Activated T-helper 2 cell treated with anti-CD3 and anti-CD28 coated beads, Interferon-gamma antibody, Interleukin-2, Interleukin-4, amounts not matched to agents 10 μg/mL and 5 μg/mL and 100 μg/mL, durations not matched to agents 14 hours and 24 hours and 36 hours (primary cell): ENCODE measurements around the gene PGM2. TPM values are rescaled to one million over a fixed set of nuclear protein-coding genes. Genes with fewer than 3 reads are reported as not detected.
"Not testable (repeated sequence)": the region's sequence is repeated elsewhere in the genome, so short reads cannot be mapped to it uniquely, and the experiment has no call there.

Experiments
- DNase-seq: peaks from one replicate; pipeline ENCODE4 v3.0.0; 2021; ENCODE audit warnings: low spot score
- H3K27ac Mint-ChIP-seq: one replicate; pipeline ENCODE4 v1.8.0; 2021; ENCODE audit warnings: mixed read lengths
- H3K27me3 Mint-ChIP-seq: one replicate; pipeline ENCODE4 v1.8.0; 2021; ENCODE audit warnings: low read depth, mixed read lengths
- H3K36me3 Mint-ChIP-seq: one replicate; pipeline ENCODE4 v1.8.0; 2021; ENCODE audit warnings: low read depth, mixed read lengths
- H3K4me1 Mint-ChIP-seq: one replicate; pipeline ENCODE4 v1.8.0; 2021; ENCODE audit warnings: low read depth, mixed read lengths
- H3K4me3 Mint-ChIP-seq: one replicate; pipeline ENCODE4 v1.8.0; 2021; ENCODE audit warnings: low read depth, mild to moderate bottlenecking, moderate library complexity, mixed read lengths
- H3K9me3 Mint-ChIP-seq: one replicate; pipeline ENCODE4 v1.8.0; 2021; ENCODE audit warnings: mixed read lengths
- intact Hi-C: fragments of 100-400 bp; cut with micrococcal nuclease; formaldehyde crosslinking; loops from one replicate; pipeline ENCODE4 v1.15.1; 2023
- total RNA-seq: library from RNA; stranded (reverse); gene quantifications from 2 replicates; pipeline ENCODE4 v1.2.3, GENCODE V29; 2022

The PGM2 gene
- 49.3 and 52.5 TPM in 2 replicates for total RNA-seq

- peaks cover 43% of the 10 kb centered on the region for H3K4me1 Mint-ChIP-seq
- peak within 1 kb of the TSS; percentile 87 for H3K27ac Mint-ChIP-seq
- no peaks in the 10 kb centered on the region for H3K9me3 Mint-ChIP-seq
- H3K4me3 Mint-ChIP-seq: peak within 1 kb of the TSS; percentile 91
- peaks cover 33% of the 10 kb centered on the region for H3K36me3 Mint-ChIP-seq
- intact Hi-C loops: loop anchor here (1.0 to 5.0 kb wide), 4 partner anchors 66 to 306 kb away; partner anchors contain the start of gene RELL1
- peaks cover 5% of the 10 kb centered on the region for H3K27me3 Mint-ChIP-seq
- peak; percentile 88 for DNase-seq
These were observed at the start of gene PGM2 for GRCh38 chr4:37826295-37827029. Gene PGM2 (plus strand): TSS chr4:37826686. CDS start chr4:37826733, 47 bp downstream.

GRCh38 chr4:37779896-37780295 is 46.6 kb upstream of the PGM2 start:
- H3K9me3 Mint-ChIP-seq: peaks cover 17% of the 10 kb centered on the region
- intact Hi-C loops: loop anchor here (5.0 kb wide), 2 partner anchors 178 to 328 kb away; a partner anchor contains a TSS
- peaks cover 10% of the 10 kb centered on the region for H3K4me1 Mint-ChIP-seq
- no peaks in the 10 kb centered on the region for H3K36me3 Mint-ChIP-seq
- no peak for DNase-seq
- no peaks in the 10 kb centered on the region for H3K27me3 Mint-ChIP-seq
- no peak overlapping the region for H3K27ac Mint-ChIP-seq
- H3K4me3 Mint-ChIP-seq: no peak overlapping the region

GRCh38 chr4:37780444-37781130 is 45.9 kb upstream of the PGM2 start:
- peak; percentile 28 for DNase-seq
- H3K27me3 Mint-ChIP-seq: no peaks in the 10 kb centered on the region
- H3K36me3 Mint-ChIP-seq: no peaks in the 10 kb centered on the region
- intact Hi-C loops: loop anchor here (5.0 kb wide), 2 partner anchors 178 to 328 kb away; a partner anchor contains a TSS
- H3K27ac Mint-ChIP-seq: no peak overlapping the region
- H3K4me3 Mint-ChIP-seq: no peak overlapping the region
- H3K4me1 Mint-ChIP-seq: peaks cover 10% of the 10 kb centered on the region
- peaks cover 17% of the 10 kb centered on the region for H3K9me3 Mint-ChIP-seq

- H3K4me1 Mint-ChIP-seq: peaks cover 10% of the 10 kb centered on the region
- no peaks in the 10 kb centered on the region for H3K27me3 Mint-ChIP-seq
- H3K9me3 Mint-ChIP-seq: peaks cover 17% of the 10 kb centered on the region
- H3K27ac Mint-ChIP-seq: no peak overlapping the region
- no peaks in the 10 kb centered on the region for H3K36me3 Mint-ChIP-seq
- no peak for DNase-seq
- H3K4me3 Mint-ChIP-seq: no peak overlapping the region
- intact Hi-C loops: loop anchor here (5.0 kb wide), 2 partner anchors 179 to 329 kb away; a partner anchor contains a TSS
These were observed 45.4 kb upstream of the PGM2 start for GRCh38 chr4:37781131-37781455.

GRCh38 chr4:37786267-37786666 is 40.2 kb upstream of the PGM2 start:
- intact Hi-C loops, H3K36me3 Mint-ChIP-seq, DNase-seq, H3K27me3 Mint-ChIP-seq, H3K27ac Mint-ChIP-seq, H3K4me3 Mint-ChIP-seq, H3K4me1 Mint-ChIP-seq: not testable (repeated sequence)
- peaks cover 21% of the 10 kb centered on the region for H3K9me3 Mint-ChIP-seq

GRCh38 chr4:37787883-37788460 is 38.5 kb upstream of the PGM2 start:
- H3K27ac Mint-ChIP-seq, H3K36me3 Mint-ChIP-seq, DNase-seq, H3K27me3 Mint-ChIP-seq, H3K4me1 Mint-ChIP-seq, intact Hi-C loops, H3K4me3 Mint-ChIP-seq: not testable (repeated sequence)
- peaks cover 17% of the 10 kb centered on the region for H3K9me3 Mint-ChIP-seq

- no peak for DNase-seq
- Mint-ChIP-seq H3K4me3 (no peak overlapping the region), H3K9me3 (peaks cover 14% of the 10 kb centered on the region), H3K4me1 (no peaks in the 10 kb centered on the region), H3K27me3 (peaks cover 5% of the 10 kb centered on the region), H3K36me3 (no peaks in the 10 kb centered on the region), H3K27ac (no peak overlapping the region)
- intact Hi-C loops: no loop called here
These were observed 37.7 kb upstream of the PGM2 start for GRCh38 chr4:37788819-37789218.

- Mint-ChIP-seq H3K4me1 (no peaks in the 10 kb centered on the region), H3K4me3 (no peak overlapping the region)
These were observed 34.2 kb upstream of the PGM2 start for GRCh38 chr4:37792241-37792640.

GRCh38 chr4:37793562-37793961 is 32.9 kb upstream of the PGM2 start:
- intact Hi-C loops: no loop called here
- H3K36me3 Mint-ChIP-seq: no peaks in the 10 kb centered on the region
- no peak overlapping the region for H3K4me3 Mint-ChIP-seq
- H3K4me1 Mint-ChIP-seq: no peaks in the 10 kb centered on the region
- H3K27me3 Mint-ChIP-seq: peaks cover 20% of the 10 kb centered on the region
- H3K27ac Mint-ChIP-seq: no peak overlapping the region
- peaks cover 10% of the 10 kb centered on the region for H3K9me3 Mint-ChIP-seq
- DNase-seq: no peak

More at GRCh38 chr4:37792241-37792640, 34.2 kb upstream of the PGM2 start:
- DNase-seq: no peak
- intact Hi-C loops: no loop called here
- Mint-ChIP-seq H3K27me3 (peaks cover 21% of the 10 kb centered on the region), H3K36me3 (no peaks in the 10 kb centered on the region), H3K9me3 (peaks cover 10% of the 10 kb centered on the region), H3K27ac (no peak overlapping the region)

- DNase-seq: no peak
- H3K27ac Mint-ChIP-seq: no peak overlapping the region
- intact Hi-C loops: no loop called here
- H3K27me3 Mint-ChIP-seq: peaks cover 23% of the 10 kb centered on the region
- no peak overlapping the region for H3K4me3 Mint-ChIP-seq
- peaks cover 10% of the 10 kb centered on the region for H3K9me3 Mint-ChIP-seq
- no peaks in the 10 kb centered on the region for H3K4me1 Mint-ChIP-seq
- H3K36me3 Mint-ChIP-seq: no peaks in the 10 kb centered on the region
These were observed 32.4 kb upstream of the PGM2 start for GRCh38 chr4:37794056-37794455.

- H3K9me3 Mint-ChIP-seq: peaks cover 8% of the 10 kb centered on the region
- H3K27me3 Mint-ChIP-seq: peaks cover 29% of the 10 kb centered on the region
These were observed 30.8 kb upstream of the PGM2 start for GRCh38 chr4:37795581-37796195.

GRCh38 chr4:37797374-37797773 is 29.1 kb upstream of the PGM2 start:
- Mint-ChIP-seq H3K27me3 (peaks cover 29% of the 10 kb centered on the region), H3K9me3 (no peaks in the 10 kb centered on the region), H3K4me3 (no peak overlapping the region), H3K4me1 (no peaks in the 10 kb centered on the region), H3K36me3 (no peaks in the 10 kb centered on the region), H3K27ac (no peak overlapping the region)
- intact Hi-C loops: no loop called here
- no peak for DNase-seq

More at GRCh38 chr4:37795581-37796195, 30.8 kb upstream of the PGM2 start:
- intact Hi-C loops: no loop called here
- H3K4me3 Mint-ChIP-seq: no peak overlapping the region
- no peaks in the 10 kb centered on the region for H3K36me3 Mint-ChIP-seq
- no peak for DNase-seq
- no peaks in the 10 kb centered on the region for H3K4me1 Mint-ChIP-seq
- no peak overlapping the region for H3K27ac Mint-ChIP-seq
